RWPE1 (cell line): Measurements from ENCODE around the gene GRK4.

ENCODE experiments used
- CTCF ChIA-PET: fragments of 350-600 bp; sonication (Branson Sonifier 250); formaldehyde crosslinking; extraction: SDS; loops from one replicate; lab custom pipeline; 2021; lab: Yijun Ruan, JAX
- POLR2A ChIA-PET: fragments of 400-600 bp; formaldehyde crosslinking; extraction: SDS; loops from one replicate; lab custom pipeline; 2020; ENCODE audit warnings: antibody characterized with exemption; ENCODE audit not compliant: low non-redundant PET; lab: Yijun Ruan, JAX
- DNase-seq: peaks from one replicate; pipeline ENCODE4 v3.0.0; 2012; ENCODE audit warnings: low spot score
- H3K27ac ChIP-seq: fragments of 450-650 bp; 2 replicates; pipeline ENCODE4 v1.5.1; 2017
- CTCF ChIP-seq: fragments of 450-650 bp; conservative IDR thresholded peaks from 2 replicates; pipeline ENCODE4 v1.5.1; 2017; ENCODE audit warnings: low read depth, mild to moderate bottlenecking

GRK4 gene

DNA sequence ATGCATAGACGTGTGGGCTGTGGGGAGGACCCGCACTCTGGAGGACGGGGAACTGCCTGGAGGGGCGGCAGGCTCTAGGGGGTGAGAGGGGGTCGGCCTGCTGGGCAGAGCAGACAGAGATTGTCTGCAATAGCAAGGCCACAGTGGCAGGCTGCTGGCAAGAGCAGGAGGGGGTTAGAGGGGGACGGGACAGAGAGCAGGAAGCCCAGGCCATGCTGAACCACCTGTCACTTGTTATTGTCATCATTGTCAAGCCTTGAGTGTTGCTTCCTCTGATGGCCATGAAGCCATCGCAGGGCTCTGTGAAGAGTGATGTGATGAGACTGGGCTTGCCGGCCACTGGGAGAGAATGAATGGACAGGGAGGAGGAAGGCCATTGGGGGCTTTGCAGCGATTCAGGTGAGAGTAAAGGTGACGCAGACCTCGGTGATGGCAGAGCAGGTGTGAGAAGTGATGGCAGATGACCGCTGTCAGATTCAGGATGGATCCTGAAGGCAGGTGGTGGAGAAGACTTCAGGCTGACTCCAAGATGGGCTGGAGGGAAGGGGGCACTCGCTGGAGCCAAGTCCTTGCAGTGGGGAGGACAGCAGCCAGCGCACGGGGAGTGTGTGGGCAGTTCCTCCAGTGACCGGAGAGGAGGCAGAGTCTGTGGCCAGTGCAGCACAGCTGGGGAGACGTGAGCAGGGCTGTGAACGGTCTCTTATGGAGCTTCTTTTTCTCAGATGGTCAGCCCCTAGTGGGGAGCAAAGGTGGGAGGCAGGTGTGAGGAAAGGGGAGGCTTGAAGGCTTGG lies 67.4 kb downstream of the GRK4 start:
- POLR2A ChIA-PET, result no interaction called here

GRCh38 chr4:3031357-3032082 lies 68.1 kb downstream of the GRK4 start:
- POLR2A ChIA-PET, result no interaction called here
- H3K27ac ChIP-seq, result no peak overlapping the region
- CTCF ChIA-PET, result no interaction called here
- no peak for TF ChIP-seq CTCF
- DNase-seq, result no peak

More for the DNA sequence above, 67.4 kb downstream of the GRK4 start:
- no peak overlapping the region for H3K27ac ChIP-seq
- no peak for TF ChIP-seq CTCF
- CTCF ChIA-PET, result no interaction called here
- DNase-seq, result no peak

DNA sequence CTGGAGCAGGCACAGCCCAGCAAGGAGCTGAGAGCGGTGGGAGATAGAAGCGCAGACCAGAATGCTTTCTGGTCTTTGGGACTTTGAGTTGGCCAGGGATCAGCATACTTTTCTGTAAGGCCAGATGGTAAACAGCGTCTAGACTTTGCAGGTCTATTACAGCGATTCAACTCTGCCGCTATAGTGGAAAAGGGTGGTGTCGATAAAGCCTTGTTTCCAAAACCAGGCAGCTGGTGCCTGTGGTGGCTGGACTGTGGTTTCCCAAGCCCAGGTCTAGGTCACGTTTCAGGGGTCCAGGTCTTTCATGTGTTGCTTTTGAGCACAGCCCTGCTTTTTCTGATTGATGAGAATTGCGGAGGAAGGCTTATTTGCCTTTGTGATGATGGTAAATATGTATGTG lies 70.9 kb downstream of the GRK4 start:
- TF ChIP-seq CTCF, result no peak
- ChIA-PET CTCF (no interaction called here), POLR2A (no interaction called here)
- DNase-seq, result no peak
- no peak overlapping the region for H3K27ac ChIP-seq

GRCh38 chr4:3035249-3035648 lies 71.9 kb downstream of the GRK4 start:
- POLR2A ChIA-PET, result no interaction called here
- CTCF ChIA-PET, result no interaction called here
- no peak for TF ChIP-seq CTCF

GRCh38 chr4:3035674-3036073 lies 72.3 kb downstream of the GRK4 start:
- DNase-seq, result no peak
- ChIA-PET POLR2A (no interaction called here), CTCF (interaction anchor here (1.3 kb wide), 1 partner anchor 87 kb away, joined by 3 read pairs; no protein-coding TSS in a partner anchor)
- H3K27ac ChIP-seq, result no peak overlapping the region
- TF ChIP-seq CTCF, result no peak

More at GRCh38 chr4:3035249-3035648, 71.9 kb downstream of the GRK4 start:
- DNase-seq, result no peak
- H3K27ac ChIP-seq, result no peak overlapping the region

DNA sequence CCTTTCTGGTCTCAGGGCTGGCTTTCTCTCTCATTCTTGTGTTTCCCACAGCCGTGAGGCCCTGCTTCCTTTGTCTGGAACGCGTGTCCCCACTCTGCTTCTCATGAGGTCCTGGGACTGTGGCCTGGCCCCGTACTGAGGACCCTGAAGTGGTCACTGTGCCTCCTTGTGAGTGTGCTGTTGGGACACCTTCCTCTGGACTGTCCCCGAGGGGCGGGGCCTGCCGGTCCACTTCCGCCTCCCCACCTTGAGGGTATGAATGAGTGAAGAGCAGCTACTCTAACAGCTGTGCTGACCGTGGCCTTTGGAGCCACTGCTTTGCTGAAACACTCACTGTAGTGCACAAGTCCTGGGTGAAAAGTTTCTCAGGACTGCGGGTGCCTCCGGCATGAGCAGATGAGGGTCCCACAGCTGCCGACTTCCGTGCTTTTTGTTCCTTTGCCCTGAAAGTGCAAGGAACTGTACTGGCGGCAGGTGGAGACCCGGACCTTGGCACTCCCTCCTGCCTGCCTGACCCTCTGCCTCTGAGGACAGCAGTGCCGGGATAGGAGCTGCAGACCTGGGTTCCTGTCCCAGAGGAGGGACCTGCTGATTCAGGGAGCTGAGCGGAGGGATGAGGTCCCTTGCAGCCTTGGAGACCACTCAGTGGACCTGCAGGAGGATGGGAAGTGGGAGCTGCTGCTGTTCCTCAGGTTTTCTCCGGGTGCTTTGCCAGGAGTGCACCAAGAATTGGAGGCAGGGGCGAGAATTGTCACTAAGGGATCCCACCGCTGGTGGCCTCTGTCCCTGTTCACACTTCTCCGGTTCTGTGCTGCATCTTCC lies 73.0 kb downstream of the GRK4 start:
- no peak for TF ChIP-seq CTCF
- ChIA-PET POLR2A (no interaction called here), CTCF (interaction anchor here (0.6 to 1.5 kb wide), 6 partner anchors 23 to 623 kb away, joined by 3 to 4 read pairs (median 3); no protein-coding TSS in a partner anchor)
- no peak for DNase-seq
- H3K27ac ChIP-seq, result no peak overlapping the region
